HAP-1 (cell line): ENCODE measurements around the gene RASGRF2.

Experiments used
- DNase-seq, 2 experiments: peaks; one replicate each; pipeline ENCODE4 v3.0.0-alpha.2; 2016 to 2020; ENCODE audit warnings: low spot score in 2 of 2
- H3K27me3 ChIP-seq: fragments of 250-450 bp; sonication (Bioruptor Pico); 2 replicates; pipeline ENCODE4 v1.5.1; 2020; ENCODE audit warnings: low read depth, mild to moderate bottlenecking, moderate library complexity
- H3K36me3 ChIP-seq: fragments of 250-450 bp; sonication (Bioruptor Pico); replicated peaks from 2 replicates; pipeline ENCODE4 v1.5.1; 2020; ENCODE audit warnings: mild to moderate bottlenecking
- H3K4me1 ChIP-seq: fragments of 250-450 bp; sonication (Bioruptor Pico); 2 replicates; pipeline ENCODE4 v1.5.1; 2020; ENCODE audit warnings: mild to moderate bottlenecking
- H3K4me3 ChIP-seq: fragments of 250-450 bp; sonication (Bioruptor Pico); 2 replicates; pipeline ENCODE4 v1.5.1; 2020; ENCODE audit warnings: mild to moderate bottlenecking, moderate library complexity
- H3K9me3 ChIP-seq: fragments of 250-450 bp; sonication (Bioruptor Pico); 2 replicates; pipeline ENCODE4 v1.5.1; 2020; ENCODE audit warnings: mild to moderate bottlenecking, moderate library complexity
- in situ Hi-C: fragments of 300-500 bp; cut with MboI; formaldehyde crosslinking; loops from 3 replicates; pipeline ENCODE4 v1.14.3; 2020; ENCODE audit warnings: low sequenced_read_pairs, inconsistent platforms, mixed read lengths

The RASGRF2 gene

DNA sequence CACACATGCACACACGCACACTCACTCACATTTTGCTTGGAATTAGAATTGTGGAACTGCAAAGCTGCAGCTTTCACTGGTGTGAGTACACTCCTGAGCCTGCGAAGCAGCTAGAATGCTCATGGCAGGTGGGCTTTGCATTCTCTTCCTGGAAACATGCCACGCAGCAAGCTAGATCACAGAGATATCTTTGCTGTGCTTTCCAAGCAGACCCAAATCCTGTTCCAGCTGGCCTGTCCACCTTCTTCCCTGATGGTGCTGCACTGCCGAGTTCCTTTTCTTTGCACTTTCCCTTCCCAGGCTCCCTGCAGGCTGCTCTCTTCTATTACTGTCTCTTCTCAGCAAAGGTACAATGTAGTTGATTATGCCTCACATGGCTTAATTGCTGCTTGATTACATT is 180.3 kb downstream of the RASGRF2 start:
- H3K4me3 ChIP-seq: no peak overlapping the region
- no peak for DNase-seq
- H3K4me1 ChIP-seq: no peaks in the 10 kb centered on the region
- H3K27me3 ChIP-seq: no peaks in the 10 kb centered on the region
- H3K36me3 ChIP-seq: no peaks in the 10 kb centered on the region
- no peaks in the 10 kb centered on the region for H3K9me3 ChIP-seq
- in situ Hi-C loops: no loop called here

DNA sequence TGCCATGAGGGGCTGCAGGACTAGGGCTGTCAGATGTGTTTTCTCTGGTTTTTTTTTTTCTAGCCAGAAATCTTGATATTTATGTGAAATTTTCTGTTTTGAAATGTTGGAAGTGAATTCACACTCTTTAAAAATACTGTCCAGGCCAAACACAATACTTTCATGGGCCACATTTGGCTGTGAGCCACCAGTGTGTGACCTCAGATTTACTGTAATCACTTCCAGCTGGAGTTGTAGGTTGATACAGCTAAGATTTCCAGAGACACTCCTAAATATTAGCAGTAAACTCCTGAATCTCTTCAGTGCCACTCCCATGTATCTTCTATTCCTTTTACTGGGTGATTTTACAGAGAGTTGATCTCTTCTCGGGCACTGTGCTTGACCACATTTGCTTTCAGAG is 180.8 kb downstream of the RASGRF2 start:
- in situ Hi-C loops: no loop called here

GRCh38 chr5:81142108-81142507 is 181.9 kb downstream of the RASGRF2 start:
- no peaks in the 10 kb centered on the region for H3K36me3 ChIP-seq
- no peak overlapping the region for H3K4me3 ChIP-seq
- H3K27me3 ChIP-seq: no peaks in the 10 kb centered on the region
- no peaks in the 10 kb centered on the region for H3K9me3 ChIP-seq
- in situ Hi-C loops: no loop called here
- H3K4me1 ChIP-seq: no peaks in the 10 kb centered on the region
- DNase-seq: no peak

More for the DNA sequence above, 180.8 kb downstream of the RASGRF2 start:
- Histone ChIP-seq H3K36me3 (no peaks in the 10 kb centered on the region), H3K4me3 (no peak overlapping the region), H3K9me3 (no peaks in the 10 kb centered on the region), H3K4me1 (no peaks in the 10 kb centered on the region), H3K27me3 (no peaks in the 10 kb centered on the region)
- DNase-seq: no peak

DNA sequence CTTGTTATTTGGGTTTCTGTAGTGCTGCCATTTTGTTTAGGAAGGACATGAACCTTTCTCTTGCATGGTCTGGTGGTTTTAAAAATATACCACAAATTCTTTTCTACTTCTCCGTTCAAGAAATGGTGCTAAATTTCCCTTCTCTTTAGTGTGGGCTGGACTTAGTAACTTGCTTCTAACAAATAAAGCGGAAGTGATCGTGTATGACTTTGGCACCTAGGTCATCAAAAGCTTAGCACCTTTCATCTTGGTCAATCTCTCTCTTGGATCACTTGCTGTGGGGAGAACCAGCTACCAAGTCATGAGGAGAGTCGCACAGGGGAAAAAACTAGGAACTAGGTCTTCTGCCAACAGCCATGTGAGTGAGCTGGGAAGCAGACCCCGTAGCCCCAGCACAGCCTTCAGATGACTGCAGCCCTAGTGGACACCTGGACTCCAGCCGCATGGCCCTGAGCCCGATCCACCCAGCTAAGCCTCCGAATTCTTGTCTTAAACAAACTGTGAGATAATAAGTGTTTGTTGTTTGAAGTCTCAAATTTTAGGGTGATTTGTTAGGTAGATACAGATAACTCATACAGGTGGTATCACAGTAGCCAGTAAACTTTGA is 185.3 kb downstream of the RASGRF2 start:
- H3K4me1 ChIP-seq: no peaks in the 10 kb centered on the region

DNA sequence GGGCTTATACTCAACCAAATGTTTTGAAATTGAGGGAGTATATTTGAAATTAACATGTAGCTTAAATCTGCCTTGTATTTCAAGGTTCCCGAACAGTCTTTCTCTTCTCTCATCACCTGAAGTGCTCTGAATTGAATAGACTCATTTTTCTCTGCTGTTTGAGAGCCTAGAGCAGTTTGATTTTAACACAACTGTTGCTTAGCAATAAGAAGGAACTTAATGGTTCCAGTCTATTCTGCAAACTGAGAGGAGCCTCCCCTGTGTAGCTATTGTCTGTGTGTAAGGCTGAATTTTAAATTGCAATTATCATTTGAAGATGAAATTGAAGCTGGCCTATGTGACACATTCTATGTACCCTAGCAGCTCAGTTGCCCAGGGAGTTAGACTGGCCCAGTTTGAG is 185.9 kb downstream of the RASGRF2 start:
- Histone ChIP-seq H3K9me3 (no peaks in the 10 kb centered on the region), H3K27me3 (no peaks in the 10 kb centered on the region; the same call in 1 of the 2 replicates), H3K36me3 (no peaks in the 10 kb centered on the region), H3K4me3 (no peak overlapping the region), H3K4me1 (no peaks in the 10 kb centered on the region)
- no peak for DNase-seq
- in situ Hi-C loops: no loop called here

More for the DNA sequence above, 185.3 kb downstream of the RASGRF2 start:
- in situ Hi-C loops: no loop called here
- H3K27me3 ChIP-seq: no peaks in the 10 kb centered on the region; the same call in 1 of the 2 replicates
- H3K9me3 ChIP-seq: no peaks in the 10 kb centered on the region
- no peak overlapping the region for H3K4me3 ChIP-seq
- no peaks in the 10 kb centered on the region for H3K36me3 ChIP-seq
- no peak for DNase-seq

GRCh38 chr5:81147011-81147885 is 187.1 kb downstream of the RASGRF2 start:
- Histone ChIP-seq H3K27me3 (no peaks in the 10 kb centered on the region; the same call in 1 of the 2 replicates), H3K9me3 (no peaks in the 10 kb centered on the region), H3K4me1 (no peaks in the 10 kb centered on the region), H3K4me3 (no peak overlapping the region), H3K36me3 (no peaks in the 10 kb centered on the region)
- DNase-seq: no peak
- in situ Hi-C loops: no loop called here

DNA sequence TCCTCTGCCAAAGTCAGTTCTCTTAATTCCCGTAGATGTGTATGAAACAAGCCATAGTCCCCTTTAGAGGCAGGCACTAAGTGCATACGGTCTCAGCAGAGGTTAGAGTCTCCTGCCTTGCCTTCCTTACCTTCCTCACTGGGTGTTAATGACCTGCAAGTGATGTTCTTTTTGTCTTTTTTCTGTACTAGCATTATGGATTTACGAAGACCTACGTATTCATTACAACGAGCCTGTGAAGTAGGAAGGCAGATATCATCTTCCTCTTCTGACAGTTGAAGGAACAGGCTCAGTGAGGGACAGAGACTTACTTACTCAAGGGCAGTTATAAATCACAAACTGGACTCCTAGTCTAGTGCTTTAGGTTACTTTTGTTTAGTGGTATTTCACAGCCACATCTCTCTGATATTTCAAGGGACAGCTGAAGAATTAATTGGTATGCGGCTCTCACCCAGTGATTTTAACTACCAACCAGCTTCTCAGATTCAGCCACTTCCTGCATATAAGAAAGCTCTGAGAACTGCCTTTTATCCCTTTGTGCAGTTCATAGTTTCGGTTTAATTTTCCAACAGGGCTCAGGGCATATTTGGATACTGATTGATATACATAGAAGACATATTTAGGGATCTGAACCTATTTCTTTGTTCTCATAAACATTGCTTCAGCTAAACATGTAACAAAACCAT is 187.9 kb downstream of the RASGRF2 start:
- Histone ChIP-seq H3K9me3 (no peaks in the 10 kb centered on the region), H3K27me3 (no peaks in the 10 kb centered on the region; the same call in 1 of the 2 replicates), H3K4me3 (no peak overlapping the region), H3K36me3 (no peaks in the 10 kb centered on the region), H3K4me1 (no peaks in the 10 kb centered on the region)
- in situ Hi-C loops: no loop called here
- DNase-seq: no peak

DNA sequence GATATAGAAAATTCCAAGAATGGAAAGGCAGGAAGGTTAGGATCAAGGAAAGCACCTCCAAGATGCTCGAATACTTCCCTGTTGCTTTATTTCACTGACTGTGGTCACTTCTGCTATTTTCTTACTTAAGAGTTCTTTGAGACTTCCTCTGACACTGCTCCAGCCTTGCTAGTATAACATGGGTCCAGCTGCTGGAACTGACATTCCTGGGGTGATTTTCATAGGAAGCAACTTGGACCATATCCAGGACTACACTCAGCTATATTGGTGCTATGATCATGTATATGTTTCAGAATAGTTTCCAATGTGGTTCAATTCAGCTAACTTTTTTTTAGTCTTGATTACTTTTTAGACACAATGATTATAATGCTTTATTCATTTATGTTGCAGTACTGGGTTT is 191.4 kb downstream of the RASGRF2 start:
- Histone ChIP-seq H3K4me1 (no peaks in the 10 kb centered on the region), H3K4me3 (no peak overlapping the region), H3K36me3 (no peaks in the 10 kb centered on the region), H3K27me3 (no peaks in the 10 kb centered on the region; the same call in 1 of the 2 replicates), H3K9me3 (0 out of 2 replicates have a peak, but pooled peaks cover 5% of the 10 kb centered on the region)
- no peak for DNase-seq
- in situ Hi-C loops: no loop called here

- in situ Hi-C loops: no loop called here
- H3K9me3 ChIP-seq: 0 out of 2 replicates have a peak, but pooled peaks cover 5% of the 10 kb centered on the region
- no peaks in the 10 kb centered on the region for H3K27me3 ChIP-seq
- H3K36me3 ChIP-seq: no peaks in the 10 kb centered on the region
- H3K4me1 ChIP-seq: no peaks in the 10 kb centered on the region
- H3K4me3 ChIP-seq: no peak overlapping the region
- no peak for DNase-seq
These were observed 194.6 kb downstream of the RASGRF2 start for GRCh38 chr5:81154725-81155124.

GRCh38 chr5:81156732-81157131 is 196.6 kb downstream of the RASGRF2 start:
- H3K27me3 ChIP-seq: no peaks in the 10 kb centered on the region
- in situ Hi-C loops: no loop called here
- no peak overlapping the region for H3K4me3 ChIP-seq
- H3K9me3 ChIP-seq: 0 out of 2 replicates have a peak, but pooled peaks cover 5% of the 10 kb centered on the region
- DNase-seq: no peak
- H3K4me1 ChIP-seq: no peaks in the 10 kb centered on the region
- H3K36me3 ChIP-seq: no peaks in the 10 kb centered on the region

GRCh38 chr5:81161012-81161601 is 200.9 kb downstream of the RASGRF2 start:
- in situ Hi-C loops: loop anchor here (10.0 kb wide), 1 partner anchor 456 kb away; no protein-coding TSS in a partner anchor
- H3K4me3 ChIP-seq: no peak overlapping the region
- no peaks in the 10 kb centered on the region for H3K4me1 ChIP-seq
- H3K27me3 ChIP-seq: no peaks in the 10 kb centered on the region
- H3K36me3 ChIP-seq: no peaks in the 10 kb centered on the region
- DNase-seq: no peak
- no peaks in the 10 kb centered on the region for H3K9me3 ChIP-seq

- no peaks in the 10 kb centered on the region for H3K4me1 ChIP-seq
- in situ Hi-C loops: loop anchor here (10.0 kb wide), 1 partner anchor 458 kb away; no protein-coding TSS in a partner anchor
These were observed 202.3 kb downstream of the RASGRF2 start for GRCh38 chr5:81162501-81162900.

DNA sequence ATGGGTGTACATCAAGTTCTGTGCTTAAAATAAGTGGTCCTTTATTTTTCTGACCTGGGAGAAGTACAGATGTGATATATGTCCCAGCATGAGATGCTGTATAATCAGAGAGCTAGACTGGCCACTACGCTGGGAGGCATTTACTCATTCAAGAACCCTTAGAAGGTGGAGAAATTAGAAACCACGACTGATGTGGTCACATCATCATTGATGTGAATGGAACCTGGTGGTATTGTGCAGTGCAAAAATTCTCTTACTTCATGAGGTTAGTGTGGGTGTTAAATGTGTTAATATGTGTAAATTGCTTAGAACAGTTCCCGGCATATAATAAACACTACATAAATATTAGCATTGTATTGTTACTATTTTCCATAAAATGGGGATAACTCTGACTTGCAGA is 203.5 kb downstream of the RASGRF2 start:
- no peak overlapping the region for H3K4me3 ChIP-seq
- in situ Hi-C loops: loop anchor here (10.0 kb wide), 1 partner anchor 459 kb away; no protein-coding TSS in a partner anchor
- H3K4me1 ChIP-seq: no peaks in the 10 kb centered on the region
- DNase-seq: no peak
- H3K27me3 ChIP-seq: no peaks in the 10 kb centered on the region
- H3K36me3 ChIP-seq: no peaks in the 10 kb centered on the region
- no peaks in the 10 kb centered on the region for H3K9me3 ChIP-seq

More at GRCh38 chr5:81162501-81162900, 202.3 kb downstream of the RASGRF2 start:
- no peaks in the 10 kb centered on the region for H3K36me3 ChIP-seq
- no peak overlapping the region for H3K4me3 ChIP-seq
- DNase-seq: no peak
- no peaks in the 10 kb centered on the region for H3K27me3 ChIP-seq
- H3K9me3 ChIP-seq: no peaks in the 10 kb centered on the region
